GM19397 (cell line): Measurements from ENCODE around the gene PGM2.

ENCODE experiments used
- ATAC-seq: cut with Tn5 transposase; IDR thresholded peaks from one replicate; pipeline ENCODE4 v1.9.1; 2021; ENCODE audit warnings: mild to moderate bottlenecking, moderate library complexity; ENCODE audit not compliant: unreplicated experiment

The PGM2 gene

GRCh38 chr4:37860266-37860665, 33.8 kb downstream of the PGM2 start:
- ATAC-seq: no peak

GRCh38 chr4:37862961-37863360, 36.5 kb downstream of the PGM2 start:
- ATAC-seq: no peak

- no peak for ATAC-seq
Measured at GRCh38 chr4:37864786-37865185, 38.3 kb downstream of the PGM2 start.

- no peak for ATAC-seq
Measured at GRCh38 chr4:37865450-37865849, 39.0 kb downstream of the PGM2 start.

GRCh38 chr4:37867102-37867501, 40.6 kb downstream of the PGM2 start:
- ATAC-seq: no peak

GRCh38 chr4:37868238-37868637, 41.8 kb downstream of the PGM2 start:
- ATAC-seq: no peak

- ATAC-seq: no peak
Measured at GRCh38 chr4:37872310-37872988, 46.0 kb downstream of the PGM2 start.

- ATAC-seq: no peak
Measured at GRCh38 chr4:37873386-37873785, 46.9 kb downstream of the PGM2 start.

GRCh38 chr4:37876156-37876555, 49.7 kb downstream of the PGM2 start:
- ATAC-seq: no peak

- ATAC-seq: no peak
Measured at GRCh38 chr4:37879365-37879764, 52.9 kb downstream of the PGM2 start.

- no peak for ATAC-seq
Measured at GRCh38 chr4:37881811-37882210, 55.3 kb downstream of the PGM2 start.

- no peak for ATAC-seq
Measured at GRCh38 chr4:37882665-37883296, 56.3 kb downstream of the PGM2 start.

GRCh38 chr4:37884855-37885487, 58.5 kb downstream of the PGM2 start:
- ATAC-seq: no peak

- ATAC-seq: no peak
Measured at GRCh38 chr4:37885496-37885895, 59.0 kb downstream of the PGM2 start.

GRCh38 chr4:37889849-37890800, 63.6 kb downstream of the PGM2 start:
- peak; percentile 10 for ATAC-seq

GRCh38 chr4:37890801-37891259, 64.3 kb downstream of the PGM2 start, which contains the start of gene TBC1D1:
TSS of gene TBC1D1 (plus strand) at chr4:37891084. CDS start at chr4:37902096, 11,012 bp downstream.
- ATAC-seq: peak; percentile 25

- ATAC-seq: peak; percentile 41
Measured at GRCh38 chr4:37891260-37892159, 65.0 kb downstream of the PGM2 start.

GRCh38 chr4:37892641-37893040, 66.2 kb downstream of the PGM2 start:
- ATAC-seq: no peak

- ATAC-seq: no peak
Measured at GRCh38 chr4:37893164-37893563, 66.7 kb downstream of the PGM2 start.

GRCh38 chr4:37895271-37895670, 68.8 kb downstream of the PGM2 start:
- ATAC-seq: no peak
